ENCODE results near the gene CYYR1.
A peak's percentile ranks its signal among the peaks of the same experiment; 100 is the strongest.

The CYYR1 gene

GRCh38 chr21:26572702-26573381 lies at the start of gene CYYR1:
TSS of gene CYYR1 (minus strand) at chr21:26573286. CDS start at chr21:26572940, 346 bp downstream.
- peak; percentile 75 for DNase-seq (ENCODE audit: low read depth, low spot score)

- DNase-seq (ENCODE audit: low read depth, low spot score) = no peak
Measured at GRCh38 chr21:26617176-26617575, 44.1 kb upstream of the CYYR1 start.

GRCh38 chr21:26614251-26614650 lies 41.2 kb upstream of the CYYR1 start:
- no peak for DNase-seq (ENCODE audit: low read depth, low spot score)

- DNase-seq (ENCODE audit: low read depth, low spot score) = no peak
Measured at GRCh38 chr21:26599261-26599660, 26.2 kb upstream of the CYYR1 start.

GRCh38 chr21:26597981-26598380 lies 24.9 kb upstream of the CYYR1 start:
- no peak for DNase-seq (ENCODE audit: low read depth, low spot score)

GRCh38 chr21:26597031-26597430 lies 23.9 kb upstream of the CYYR1 start:
- no peak for DNase-seq (ENCODE audit: low read depth, low spot score)

GRCh38 chr21:26595971-26596370 lies 22.9 kb upstream of the CYYR1 start:
- no peak for DNase-seq (ENCODE audit: low read depth, low spot score)

GRCh38 chr21:26593800-26594199 lies 20.7 kb upstream of the CYYR1 start:
- no peak for DNase-seq (ENCODE audit: low read depth, low spot score)

- no peak for DNase-seq (ENCODE audit: low read depth, low spot score)
Measured at GRCh38 chr21:26591543-26591942, 18.5 kb upstream of the CYYR1 start.

- no peak for DNase-seq (ENCODE audit: low read depth, low spot score)
Measured at GRCh38 chr21:26588446-26588845, 15.4 kb upstream of the CYYR1 start.

- DNase-seq (ENCODE audit: low read depth, low spot score) = peak; percentile 30
Measured at GRCh38 chr21:26587736-26588201, 14.7 kb upstream of the CYYR1 start.

GRCh38 chr21:26583769-26584168 lies 10.7 kb upstream of the CYYR1 start:
- DNase-seq (ENCODE audit: low read depth, low spot score) = no peak

GRCh38 chr21:26581818-26582217 lies 8.7 kb upstream of the CYYR1 start:
- no peak for DNase-seq (ENCODE audit: low read depth, low spot score)

GRCh38 chr21:26572076-26572701 lies 897 bp downstream of the CYYR1 start:
- no peak for DNase-seq (ENCODE audit: low read depth, low spot score)

GRCh38 chr21:26570203-26570602 lies 2.9 kb downstream of the CYYR1 start:
- DNase-seq (ENCODE audit: low read depth, low spot score) = no peak

GRCh38 chr21:26565546-26565945 lies 7.5 kb downstream of the CYYR1 start:
- no peak for DNase-seq (ENCODE audit: low read depth, low spot score)

GRCh38 chr21:26565111-26565510 lies 8.0 kb downstream of the CYYR1 start:
- no peak for DNase-seq (ENCODE audit: low read depth, low spot score)

- no peak for DNase-seq (ENCODE audit: low read depth, low spot score)
Measured at GRCh38 chr21:26563856-26564503, 9.1 kb downstream of the CYYR1 start.

- DNase-seq (ENCODE audit: low read depth, low spot score) = no peak
Measured at GRCh38 chr21:26560612-26561011, 12.5 kb downstream of the CYYR1 start.

- no peak for DNase-seq (ENCODE audit: low read depth, low spot score)
Measured at GRCh38 chr21:26559099-26559498, 14.0 kb downstream of the CYYR1 start.

GRCh38 chr21:26557106-26557505 lies 16.0 kb downstream of the CYYR1 start:
- no peak for DNase-seq (ENCODE audit: low read depth, low spot score)

- DNase-seq (ENCODE audit: low read depth, low spot score) = no peak
Measured at GRCh38 chr21:26555540-26556146, 17.4 kb downstream of the CYYR1 start.
